SU-DHL-6 (cell line): ENCODE data around the gene NASP.

Experiments
- H2AFZ ChIP-seq: fragments of 200-600 bp; sonication (generic); 2 replicates; pipeline ENCODE4 v1.6.1; 2014; ENCODE audit warnings: low read depth, mild to moderate bottlenecking, moderate library complexity, mixed read lengths, antibody characterized with exemption, low read length; ENCODE audit not compliant: severe bottlenecking
- H3F3A ChIP-seq: fragments of 200-600 bp; shearing (Covaris generic); 2 replicates; pipeline ENCODE4 v1.6.0; 2016; ENCODE audit warnings: antibody characterized with exemption, mild to moderate bottlenecking; ENCODE audit not compliant: insufficient read depth
- H3K27ac ChIP-seq: fragments of 200-600 bp; sonication (generic); 2 replicates; pipeline ENCODE4 v1.5.1; 2016; ENCODE audit warnings: low read depth, mild to moderate bottlenecking, low read length, moderate library complexity, mixed read lengths
- H3K27me3 ChIP-seq: fragments of 200-600 bp; sonication (generic), shearing (Covaris generic); 2 replicates; pipeline ENCODE4 v1.6.0; 2014; ENCODE audit warnings: mild to moderate bottlenecking, low read length
- H3K36me3 ChIP-seq: fragments of 200-600 bp; sonication (generic); 2 replicates; pipeline ENCODE4 v1.6.1; 2014; ENCODE audit warnings: mild to moderate bottlenecking, low read length, mixed read lengths
- H3K4me2 ChIP-seq: fragments of 300-600, 200-600 bp; shearing (Covaris generic), sonication (generic); 2 replicates; pipeline ENCODE4 v1.6.0; 2014; ENCODE audit warnings: low read length, low read depth, mild to moderate bottlenecking; ENCODE audit not compliant: poor library complexity, severe bottlenecking
- H3K4me3 ChIP-seq: fragments of 200-600 bp; sonication (generic); 2 replicates; pipeline ENCODE4 v1.5.1; 2014; ENCODE audit warnings: antibody characterized with exemption, low read length, mild to moderate bottlenecking, mixed read lengths; ENCODE audit not compliant: insufficient read depth, poor library complexity, severe bottlenecking
- H3K79me2 ChIP-seq: fragments of 200-600 bp; sonication (generic); 2 replicates; pipeline ENCODE4 v1.6.1; 2014; ENCODE audit warnings: mild to moderate bottlenecking, low read length, moderate library complexity; ENCODE audit not compliant: insufficient read depth
- H3K9ac ChIP-seq: fragments of 200-600 bp; sonication (generic); 2 replicates; pipeline ENCODE4 v1.7.0; 2014; ENCODE audit warnings: mild to moderate bottlenecking, low read length
- H3K9me2 ChIP-seq: fragments of 200-600 bp; sonication (generic); replicated peaks from 2 replicates; pipeline ENCODE4 v1.6.1; 2014; ENCODE audit warnings: low read length; ENCODE audit not compliant: insufficient read depth
- H3K9me3 ChIP-seq: fragments of 200-600 bp; sonication (generic); 2 replicates; pipeline ENCODE4 v1.6.1; 2014; ENCODE audit warnings: low read length, mixed read lengths; ENCODE audit not compliant: insufficient read depth
- H4K20me1 ChIP-seq: fragments of 200-600 bp; sonication (generic); 2 replicates; pipeline ENCODE4 v1.6.1; 2014; ENCODE audit warnings: low read depth, mild to moderate bottlenecking, antibody characterized with exemption, low read length, moderate library complexity, mixed read lengths
- EZH2phosphoT487 ChIP-seq: fragments of 200-600 bp; sonication (generic), shearing (Covaris generic); conservative IDR thresholded peaks from 2 replicates; pipeline ENCODE4 v1.6.1; 2018; ENCODE audit warnings: mild to moderate bottlenecking, antibody characterized with exemption, low read length, moderate library complexity, mixed read lengths
- TF ChIP-seq, protein P1 (sequence below): fragments of 200-600 bp; sonication (generic); IDR thresholded peaks from one replicate; pipeline ENCODE4 v1.5.1; 2017; ENCODE audit warnings: antibody characterized with exemption, mild to moderate bottlenecking, low read length, moderate library complexity; ENCODE audit not compliant: insufficient read depth, poor library complexity, severe bottlenecking

Gene NASP

GRCh38 chr1:45554198-45554597, 29.6 kb upstream of the NASP start:
- no peak overlapping the region for H3K27ac ChIP-seq
- peaks cover 9% of the 10 kb centered on the region for H3K36me3 ChIP-seq
- no peak overlapping the region for H3K4me3 ChIP-seq
- no peak overlapping the region for H3K9ac ChIP-seq
- no peaks in the 10 kb centered on the region for H4K20me1 ChIP-seq
- H2AFZ ChIP-seq: no peak overlapping the region
- H3K9me3 ChIP-seq: no peaks in the 10 kb centered on the region
- TF ChIP-seq, protein P1, sequence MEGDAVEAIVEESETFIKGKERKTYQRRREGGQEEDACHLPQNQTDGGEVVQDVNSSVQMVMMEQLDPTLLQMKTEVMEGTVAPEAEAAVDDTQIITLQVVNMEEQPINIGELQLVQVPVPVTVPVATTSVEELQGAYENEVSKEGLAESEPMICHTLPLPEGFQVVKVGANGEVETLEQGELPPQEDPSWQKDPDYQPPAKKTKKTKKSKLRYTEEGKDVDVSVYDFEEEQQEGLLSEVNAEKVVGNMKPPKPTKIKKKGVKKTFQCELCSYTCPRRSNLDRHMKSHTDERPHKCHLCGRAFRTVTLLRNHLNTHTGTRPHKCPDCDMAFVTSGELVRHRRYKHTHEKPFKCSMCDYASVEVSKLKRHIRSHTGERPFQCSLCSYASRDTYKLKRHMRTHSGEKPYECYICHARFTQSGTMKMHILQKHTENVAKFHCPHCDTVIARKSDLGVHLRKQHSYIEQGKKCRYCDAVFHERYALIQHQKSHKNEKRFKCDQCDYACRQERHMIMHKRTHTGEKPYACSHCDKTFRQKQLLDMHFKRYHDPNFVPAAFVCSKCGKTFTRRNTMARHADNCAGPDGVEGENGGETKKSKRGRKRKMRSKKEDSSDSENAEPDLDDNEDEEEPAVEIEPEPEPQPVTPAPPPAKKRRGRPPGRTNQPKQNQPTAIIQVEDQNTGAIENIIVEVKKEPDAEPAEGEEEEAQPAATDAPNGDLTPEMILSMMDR: no peak
- TF ChIP-seq EZH2phosphoT487: no peak
- no peaks in the 10 kb centered on the region for H3K27me3 ChIP-seq
- H3F3A ChIP-seq: no peaks in the 10 kb centered on the region
- H3K79me2 ChIP-seq: peaks cover 54% of the 10 kb centered on the region
- no peak overlapping the region for H3K4me2 ChIP-seq
- H3K9me2 ChIP-seq: no peaks in the 10 kb centered on the region

GRCh38 chr1:45557422-45557944, 26.4 kb upstream of the NASP start:
- Histone ChIP-seq H3F3A (no peaks in the 10 kb centered on the region), H3K4me3 (no peak overlapping the region), H3K9ac (no peak overlapping the region), H3K79me2 (peaks cover 40% of the 10 kb centered on the region), H3K4me2 (no peak overlapping the region), H3K27ac (no peak overlapping the region), H2AFZ (no peak overlapping the region), H3K36me3 (peaks cover 9% of the 10 kb centered on the region), H3K9me2 (no peaks in the 10 kb centered on the region), H3K27me3 (no peaks in the 10 kb centered on the region), H4K20me1 (no peaks in the 10 kb centered on the region), H3K9me3 (no peaks in the 10 kb centered on the region)
- TF ChIP-seq, protein P1: no peak
- TF ChIP-seq EZH2phosphoT487: no peak

DNA sequence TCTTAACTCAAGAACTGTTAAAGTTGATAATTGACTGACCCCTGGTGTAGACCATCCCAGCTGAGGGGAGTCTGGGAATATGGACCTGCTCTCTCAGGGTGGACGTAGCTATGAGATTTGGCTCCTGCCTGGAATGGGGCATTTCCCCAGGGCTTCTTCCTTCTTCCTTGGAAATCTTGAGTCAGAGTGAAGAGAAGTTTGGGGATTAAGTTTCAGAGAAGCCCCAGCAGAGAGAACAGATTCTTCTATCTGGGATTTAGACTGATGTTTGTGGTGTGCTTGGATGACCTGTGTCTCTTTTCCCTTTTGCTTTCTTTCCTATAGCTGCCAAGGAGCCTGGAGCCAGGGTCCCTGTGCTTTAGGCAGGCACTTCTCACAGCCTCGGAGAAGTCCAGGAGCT, 20.0 kb upstream of the NASP start:
- TF ChIP-seq EZH2phosphoT487: no peak
- TF ChIP-seq, protein P1: no peak
- Histone ChIP-seq H3K27me3 (no peaks in the 10 kb centered on the region), H2AFZ (no peak overlapping the region), H3K79me2 (peaks cover 8% of the 10 kb centered on the region), H3K9ac (no peak overlapping the region), H3K36me3 (no peaks in the 10 kb centered on the region; the same call in 1 of the 2 replicates), H3K9me2 (no peaks in the 10 kb centered on the region), H4K20me1 (no peaks in the 10 kb centered on the region), H3K4me3 (no peak overlapping the region), H3K9me3 (no peaks in the 10 kb centered on the region), H3F3A (peaks cover 4% of the 10 kb centered on the region; the same call in 1 of the 2 replicates), H3K27ac (no peak overlapping the region), H3K4me2 (no peak overlapping the region)
